GM18502 (cell line): ENCODE data around the gene TESK2.

Source experiments
- ATAC-seq: cut with Tn5 transposase; IDR thresholded peaks from one replicate; pipeline ENCODE4 v1.9.1; 2021; ENCODE audit warnings: mild to moderate bottlenecking; ENCODE audit not compliant: unreplicated experiment, poor library complexity

TESK2 gene

GRCh38 chr1:45348020-45348419 lies 142.9 kb downstream of the TESK2 start:
- no peak for ATAC-seq

- ATAC-seq: no peak
These were observed 144.5 kb downstream of the TESK2 start for GRCh38 chr1:45346473-45346872.

- no peak for ATAC-seq
These were observed 145.9 kb downstream of the TESK2 start for GRCh38 chr1:45345014-45345413.

- ATAC-seq: no peak
These were observed 146.5 kb downstream of the TESK2 start for GRCh38 chr1:45344499-45344898.

- ATAC-seq: no peak
These were observed 150.0 kb downstream of the TESK2 start for GRCh38 chr1:45340816-45341466.

- peak; percentile 82 for ATAC-seq
These were observed 151.0 kb downstream of the TESK2 start, which contains the start of the genes MUTYH and TOE1 for GRCh38 chr1:45339789-45340558. TSS of gene MUTYH (minus strand) at chr1:45340440. CDS start at chr1:45334505, 5,935 bp downstream. TSS of gene TOE1 (plus strand) at chr1:45340170. CDS start at chr1:45340253, 83 bp downstream.

GRCh38 chr1:45337630-45338325 lies 153.2 kb downstream of the TESK2 start:
- ATAC-seq: no peak

GRCh38 chr1:45335855-45336324 lies 155.1 kb downstream of the TESK2 start:
- no peak for ATAC-seq

GRCh38 chr1:45334308-45335245 lies 156.4 kb downstream of the TESK2 start:
- ATAC-seq: no peak

- no peak for ATAC-seq
These were observed 158.6 kb downstream of the TESK2 start for GRCh38 chr1:45332346-45332720.

- ATAC-seq: no peak
These were observed 159.3 kb downstream of the TESK2 start for GRCh38 chr1:45331436-45332345.

GRCh38 chr1:45329445-45329844 lies 161.5 kb downstream of the TESK2 start:
- ATAC-seq: no peak

GRCh38 chr1:45328680-45329079 lies 162.3 kb downstream of the TESK2 start:
- no peak for ATAC-seq

GRCh38 chr1:45327644-45328515 lies 163.1 kb downstream of the TESK2 start:
- ATAC-seq: no peak

- ATAC-seq: peak; percentile 55
These were observed 164.0 kb downstream of the TESK2 start, which contains the start of gene HPDL for GRCh38 chr1:45326627-45327623. TSS of gene HPDL (plus strand) at chr1:45326895. CDS start at chr1:45327149, 254 bp downstream.

- no peak for ATAC-seq
These were observed 165.0 kb downstream of the TESK2 start for GRCh38 chr1:45325851-45326506.
